Stimulated activated CD8-positive, alpha-beta memory T cell treated with anti-CD3 and anti-CD28 coated beads, Interleukin-15, amount 100 ng/mL, for 48 hours (primary cell): ENCODE results near the gene WDR20.
"Not testable (repeated sequence)": the region's sequence is repeated elsewhere in the genome, so short reads cannot be mapped to it uniquely, and the experiment has no call there.

Experiments
- DNase-seq, 2 donors: peaks; one replicate each; pipeline ENCODE4 v3.0.0-alpha.2; 2020; ENCODE audit warnings: low read depth in 2 of 2

Gene WDR20

GRCh38 chr14:102134021-102134420 lies 5.7 kb upstream of the WDR20 start:
- DNase-seq = not testable (repeated sequence)

- not testable (repeated sequence) for DNase-seq
These were observed 5.0 kb upstream of the WDR20 start for GRCh38 chr14:102134719-102135118.

GRCh38 chr14:102135456-102135855 lies 4.2 kb upstream of the WDR20 start:
- not testable (repeated sequence) for DNase-seq

GRCh38 chr14:102138535-102138934 lies 1.2 kb upstream of the WDR20 start:
- no peak for DNase-seq

GRCh38 chr14:102138961-102139285 lies 774 bp upstream of the WDR20 start:
- no peak for DNase-seq

GRCh38 chr14:102140027-102140749 lies 491 bp downstream of the WDR20 start:
- DNase-seq = peak in 1 of 2 donors; percentile 10

GRCh38 chr14:102140750-102141145 lies 1.1 kb downstream of the WDR20 start:
- no peak for DNase-seq

- DNase-seq = no peak
These were observed 2.1 kb downstream of the WDR20 start for GRCh38 chr14:102141797-102142196.

GRCh38 chr14:102144914-102145313 lies 5.2 kb downstream of the WDR20 start:
- DNase-seq = no peak

GRCh38 chr14:102145395-102145794 lies 5.7 kb downstream of the WDR20 start:
- DNase-seq = no peak

GRCh38 chr14:102146423-102146822 lies 6.7 kb downstream of the WDR20 start:
- no peak for DNase-seq

GRCh38 chr14:102150083-102150482 lies 10.4 kb downstream of the WDR20 start:
- DNase-seq = no peak

- DNase-seq = no peak
These were observed 11.0 kb downstream of the WDR20 start for GRCh38 chr14:102150744-102151143.

GRCh38 chr14:102151411-102151810 lies 11.7 kb downstream of the WDR20 start:
- not testable (repeated sequence) for DNase-seq

- DNase-seq = no peak
These were observed 14.4 kb downstream of the WDR20 start for GRCh38 chr14:102154121-102154520.

- no peak for DNase-seq
These were observed 15.3 kb downstream of the WDR20 start for GRCh38 chr14:102154821-102155549.

- DNase-seq = no peak
These were observed 17.6 kb downstream of the WDR20 start for GRCh38 chr14:102157346-102157745.

GRCh38 chr14:102158797-102159196 lies 19.1 kb downstream of the WDR20 start:
- DNase-seq = no peak

GRCh38 chr14:102159841-102160240 lies 20.1 kb downstream of the WDR20 start:
- DNase-seq = no peak

GRCh38 chr14:102162487-102162886 lies 22.8 kb downstream of the WDR20 start:
- DNase-seq = no peak

- no peak for DNase-seq
These were observed 24.5 kb downstream of the WDR20 start for GRCh38 chr14:102164241-102164641.

GRCh38 chr14:102164965-102165364 lies 25.3 kb downstream of the WDR20 start:
- DNase-seq = no peak

- DNase-seq = no peak
These were observed 30.4 kb downstream of the WDR20 start for GRCh38 chr14:102170061-102170460.
